MCF 10A (cell line): ENCODE measurements around the gene FKBP14. TPM values are rescaled to one million over a fixed set of nuclear protein-coding genes. Genes with fewer than 3 reads are reported as not detected.

Experiments used
- BruUV-seq: library from RNA; stranded (reverse); fragments of 400-500 nt; replicated peaks from 2 replicates; lab custom pipeline; 2021; lab: Mats Ljungman, UMichigan
- CTCF ChIA-PET: fragments of 300-600 bp; sonication (Branson Sonifier 250); formaldehyde crosslinking; extraction: SDS; loops from one replicate; lab custom pipeline; 2021; ENCODE audit warnings: antibody characterized with exemption, inconsistent platforms; lab: Yijun Ruan, JAX
- POLR2A ChIA-PET: fragments of 300-600, 350-650 bp; sonication (Branson Sonifier 250); formaldehyde crosslinking; extraction: SDS; loops from one replicate; lab custom pipeline; 2020; ENCODE audit warnings: antibody characterized with exemption, inconsistent platforms; lab: Yijun Ruan, JAX
- DNase-seq: peaks from one replicate; pipeline ENCODE4 v3.0.0-alpha.2; 2018; ENCODE audit not compliant: unreplicated experiment
- H3K27ac Mint-ChIP-seq: one replicate; pipeline ENCODE4 v1.8.0; 2022; ENCODE audit warnings: mild to moderate bottlenecking, low read depth, mixed read lengths; ENCODE audit not compliant: unreplicated experiment
- H3K27me3 Mint-ChIP-seq: one replicate; pipeline ENCODE4 v1.8.0; 2022; ENCODE audit warnings: mixed read lengths; ENCODE audit not compliant: insufficient read depth, unreplicated experiment
- H3K36me3 Mint-ChIP-seq: one replicate; pipeline ENCODE4 v1.8.0; 2022; ENCODE audit warnings: mild to moderate bottlenecking, moderate library complexity, mixed read lengths; ENCODE audit not compliant: insufficient read depth, unreplicated experiment
- H3K4me1 Mint-ChIP-seq: one replicate; pipeline ENCODE4 v1.8.0; 2022; ENCODE audit warnings: mixed read lengths; ENCODE audit not compliant: insufficient read depth, unreplicated experiment
- H3K4me3 Mint-ChIP-seq: one replicate; pipeline ENCODE4 v1.8.0; 2022; ENCODE audit warnings: mild to moderate bottlenecking, moderate library complexity, mixed read lengths; ENCODE audit not compliant: unreplicated experiment
- H3K9me3 Mint-ChIP-seq: one replicate; pipeline ENCODE4 v1.8.0; 2022; ENCODE audit warnings: mixed read lengths; ENCODE audit not compliant: unreplicated experiment
- CTCF ChIP-seq: fragments of 200-600 bp; IDR thresholded peaks from one replicate; pipeline ENCODE4 v1.8.0; 2022; ENCODE audit warnings: antibody characterized with exemption, mild to moderate bottlenecking; ENCODE audit not compliant: unreplicated experiment
- intact Hi-C: fragments of 100-400 bp; cut with micrococcal nuclease; formaldehyde crosslinking; loops from 2 replicates; pipeline ENCODE4 v1.14.1; 2022
- total RNA-seq: library from RNA; stranded (reverse); gene quantifications from 2 replicates; pipeline ENCODE4 v1.2.3, GENCODE V29; 2022

Gene FKBP14
- total RNA-seq, 1 experiment from 2014 or later = 39.8 TPM

GRCh38 chr7:30070052-30070451 is 43.5 kb upstream of the FKBP14 start:
- peaks cover 21% of the 10 kb centered on the region for H3K36me3 Mint-ChIP-seq
- H3K9me3 Mint-ChIP-seq = no peaks in the 10 kb centered on the region
- BruUV-seq = no TSS peak
- TF ChIP-seq CTCF = no peak
- intact Hi-C loops = no loop called here
- H3K4me1 Mint-ChIP-seq = peaks cover 16% of the 10 kb centered on the region
- no peak for DNase-seq
- H3K27ac Mint-ChIP-seq = no peak overlapping the region
- ChIA-PET POLR2A (interaction anchor here (0.7 to 1.0 kb wide), 2 partner anchors 41 to 42 kb away, joined by 4 read pairs; partner anchors contain the start of gene PLEKHA8), CTCF (interaction anchor here (0.6 to 2.1 kb wide), 4 partner anchors 8 to 149 kb away, joined by 3 to 7 read pairs (median 4); partner anchors contain the start of gene PLEKHA8)
- H3K27me3 Mint-ChIP-seq = no peaks in the 10 kb centered on the region
- no peak overlapping the region for H3K4me3 Mint-ChIP-seq

DNA sequence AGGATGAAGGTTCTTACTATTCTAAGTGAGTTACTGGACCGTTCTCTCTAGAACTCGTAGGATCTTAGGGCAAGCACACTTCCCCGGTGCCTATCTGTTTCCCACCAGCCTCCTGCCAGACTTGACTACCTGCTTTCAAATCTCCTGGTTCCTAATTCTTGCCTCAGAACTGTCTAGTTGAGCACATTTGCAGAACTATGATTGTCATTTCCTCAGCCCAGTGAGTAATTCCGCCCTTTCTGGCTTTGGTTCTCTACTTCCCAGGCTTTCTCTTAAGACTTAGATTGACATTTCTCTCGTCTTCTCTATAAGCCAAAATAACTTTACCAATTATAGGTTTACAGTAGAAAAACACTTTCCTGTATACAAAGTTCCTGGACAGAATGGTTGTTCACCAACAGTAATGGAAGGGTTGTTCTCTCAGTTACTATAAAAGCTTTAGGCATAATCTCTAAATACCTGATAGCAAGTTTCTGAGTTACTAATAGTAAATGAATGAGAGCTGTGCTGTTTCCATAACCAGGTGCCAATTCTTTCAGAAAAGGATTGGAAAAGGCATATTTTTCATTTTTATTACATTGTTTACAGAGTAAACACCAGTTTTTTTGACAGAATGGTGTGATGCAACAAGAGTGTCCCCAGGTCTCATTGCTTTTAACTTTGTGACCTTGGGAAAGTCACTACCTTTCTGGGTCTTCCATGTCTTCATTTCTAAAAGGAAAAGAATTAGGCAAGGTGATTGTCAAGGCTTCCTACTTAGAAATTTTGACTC is 42.8 kb upstream of the FKBP14 start:
- H3K4me1 Mint-ChIP-seq = peaks cover 16% of the 10 kb centered on the region
- no peaks in the 10 kb centered on the region for H3K9me3 Mint-ChIP-seq
- no peak overlapping the region for H3K4me3 Mint-ChIP-seq
- TF ChIP-seq CTCF = no peak
- no peak for DNase-seq
- intact Hi-C loops = no loop called here
- no peak overlapping the region for H3K27ac Mint-ChIP-seq
- BruUV-seq = no TSS peak
- H3K27me3 Mint-ChIP-seq = no peaks in the 10 kb centered on the region
- CTCF ChIA-PET = interaction anchor here (1.2 to 2.1 kb wide), 3 partner anchors 8 to 149 kb away, joined by 3 to 7 read pairs (median 4); no protein-coding TSS in a partner anchor
- H3K36me3 Mint-ChIP-seq = peaks cover 26% of the 10 kb centered on the region
- POLR2A ChIA-PET = interaction anchor here (0.7 kb wide), 1 partner anchor 40 kb away, joined by 4 read pairs; no protein-coding TSS in a partner anchor

GRCh38 chr7:30068117-30068516 is 41.6 kb upstream of the FKBP14 start:
- Mint-ChIP-seq H3K4me3 (no peak overlapping the region), H3K4me1 (peaks cover 16% of the 10 kb centered on the region), H3K36me3 (peaks cover 36% of the 10 kb centered on the region), H3K27me3 (no peaks in the 10 kb centered on the region), H3K9me3 (no peaks in the 10 kb centered on the region), H3K27ac (peak overlapping the region; percentile 83)
- TF ChIP-seq CTCF = no peak
- CTCF ChIA-PET = interaction anchor here (0.7 kb wide), 1 partner anchor 103 kb away, joined by 3 read pairs; no protein-coding TSS in a partner anchor
- peak; percentile 41 for DNase-seq
- no TSS peak for BruUV-seq
- intact Hi-C loops = no loop called here
- POLR2A ChIA-PET = interaction anchor here (0.6 kb wide), 1 partner anchor 9 kb away, joined by 3 read pairs; no protein-coding TSS in a partner anchor

DNA sequence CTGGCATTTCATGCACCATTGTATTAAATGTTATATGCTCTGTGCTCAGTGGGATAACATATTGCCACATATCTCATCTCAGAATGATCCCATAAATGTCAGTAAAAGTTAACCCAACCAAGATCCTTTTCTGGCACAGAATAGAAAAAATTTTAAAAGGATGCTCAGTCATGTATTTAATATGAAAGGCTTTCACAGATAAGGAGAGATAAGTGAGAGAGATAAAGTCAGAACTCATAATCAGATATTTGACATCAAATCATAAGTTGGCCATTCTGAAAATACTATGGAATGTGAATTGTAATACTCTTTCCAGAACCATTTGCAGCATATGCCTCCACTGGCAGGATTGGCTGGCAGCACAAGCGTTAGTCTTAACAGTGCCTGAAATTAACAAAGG is 40.2 kb upstream of the FKBP14 start:
- Mint-ChIP-seq H3K27ac (no peak overlapping the region), H3K4me3 (no peak overlapping the region), H3K4me1 (peaks cover 16% of the 10 kb centered on the region), H3K27me3 (no peaks in the 10 kb centered on the region), H3K36me3 (peaks cover 36% of the 10 kb centered on the region), H3K9me3 (no peaks in the 10 kb centered on the region)
- ChIA-PET POLR2A (no interaction called here), CTCF (no interaction called here)
- no peak for DNase-seq
- BruUV-seq = no TSS peak
- intact Hi-C loops = no loop called here
- no peak for TF ChIP-seq CTCF
